HG03064 (cell line): ENCODE data around the gene ATP2A2.

ENCODE experiments used
- ATAC-seq: cut with Tn5 transposase; IDR thresholded peaks from one replicate; pipeline ENCODE4 v1.9.1; 2021; ENCODE audit warnings: low read depth; ENCODE audit not compliant: unreplicated experiment

Gene ATP2A2

DNA sequence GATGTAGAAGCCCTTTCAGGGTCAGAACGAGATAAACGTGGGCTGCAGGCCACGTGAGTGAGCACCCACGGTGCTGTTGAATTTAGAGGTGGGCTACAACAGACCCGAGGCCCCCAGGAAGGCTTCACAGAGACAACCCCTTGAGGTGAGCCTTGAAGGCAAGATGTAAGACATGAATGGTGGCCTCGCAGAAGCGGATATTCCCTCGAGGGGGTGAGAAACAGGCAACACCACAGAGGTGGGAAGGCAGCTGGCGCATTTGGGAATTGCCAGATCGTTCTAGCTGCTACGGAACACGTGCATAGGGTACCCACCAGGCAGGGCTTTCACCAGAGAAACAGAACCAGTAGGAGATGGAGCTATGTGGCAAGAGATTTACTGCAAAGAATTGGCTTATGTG is 22.6 kb upstream of the ATP2A2 start:
- no peak for ATAC-seq

- no peak for ATAC-seq
Observed at GRCh38 chr12:110262442-110263388, 18.3 kb upstream of the ATP2A2 start.

DNA sequence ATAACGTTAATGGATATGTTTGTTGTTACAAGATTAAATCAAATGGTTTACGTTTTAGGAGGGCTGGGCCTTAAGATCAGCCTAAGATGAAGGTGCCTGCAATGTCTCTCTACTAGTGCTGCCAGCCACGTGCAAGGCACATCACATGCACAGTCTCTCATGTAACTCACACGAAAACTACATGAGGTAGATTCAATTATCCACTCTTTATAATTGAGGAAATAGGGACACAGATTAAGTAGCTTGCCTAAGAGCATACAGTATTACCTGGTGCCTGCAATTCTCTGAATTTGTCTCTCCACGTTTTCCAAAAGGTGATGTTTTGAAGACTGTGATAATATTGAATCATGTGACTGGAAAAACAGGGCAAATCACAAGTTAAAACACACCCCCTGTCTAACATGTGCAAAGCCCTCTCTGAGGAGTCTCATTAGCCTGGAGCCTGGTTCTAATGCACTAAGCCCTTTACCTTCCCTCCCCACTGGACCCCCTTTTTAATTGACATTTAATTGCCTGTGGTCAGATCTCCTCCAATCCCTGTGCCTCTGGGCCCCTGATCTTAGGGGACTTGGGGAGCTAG is 14.6 kb upstream of the ATP2A2 start:
- ATAC-seq, result no peak

DNA sequence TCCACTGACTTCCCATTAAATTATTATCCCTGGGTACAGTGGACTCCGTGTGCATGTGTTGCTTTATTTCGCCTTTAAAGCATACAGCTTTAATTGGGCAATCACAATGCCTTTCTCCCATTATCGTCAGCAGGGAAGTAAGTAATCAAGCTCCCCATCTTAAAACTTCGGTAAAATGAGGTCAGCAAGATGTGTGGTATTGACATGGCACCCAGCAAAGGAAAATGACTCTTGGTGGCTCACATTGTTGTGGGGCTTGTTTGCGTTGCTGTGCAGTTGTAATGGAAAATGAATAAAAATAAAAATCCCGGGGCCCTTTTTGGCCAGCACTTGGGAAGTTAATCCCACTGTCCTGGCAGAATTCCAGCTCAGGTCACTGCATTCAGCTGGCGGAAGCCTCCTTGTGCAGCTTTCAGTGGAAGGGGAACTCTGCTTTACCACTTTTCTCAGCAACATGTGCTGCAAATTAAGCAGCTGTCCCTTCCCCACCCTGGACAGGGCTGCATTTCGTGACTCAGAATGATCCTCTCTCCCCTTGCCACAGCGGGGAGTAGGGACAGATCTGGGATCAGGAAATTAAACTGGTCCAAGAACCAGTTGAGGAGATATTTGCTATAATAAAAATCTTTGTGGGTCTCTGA is 13.9 kb upstream of the ATP2A2 start:
- no peak for ATAC-seq

DNA sequence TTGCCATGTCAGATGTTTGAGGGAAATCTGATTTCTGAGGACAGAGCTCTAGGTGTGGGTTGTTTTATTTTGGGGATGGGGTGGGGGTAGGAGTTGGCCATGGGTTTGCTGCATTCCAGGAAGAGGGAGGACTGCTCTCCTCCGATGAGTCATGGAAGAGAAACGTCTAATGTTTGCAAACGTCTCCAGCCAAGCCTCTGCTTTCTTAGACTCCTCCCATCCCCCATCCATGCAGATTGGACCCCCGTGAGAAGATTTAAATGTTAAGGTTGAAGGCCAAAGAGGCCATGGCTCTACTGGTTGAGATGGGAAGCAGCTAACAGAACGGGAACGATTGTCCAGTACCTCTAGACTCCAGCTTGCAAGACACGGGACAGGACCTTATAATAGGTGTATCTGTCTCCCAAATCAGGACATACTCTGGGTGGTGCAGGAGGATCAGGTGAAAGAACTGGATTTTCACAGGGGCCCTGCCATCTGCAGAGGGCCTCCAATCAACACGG is 11.4 kb upstream of the ATP2A2 start:
- no peak for ATAC-seq

GRCh38 chr12:110270125-110270962 is 10.7 kb upstream of the ATP2A2 start:
- no peak for ATAC-seq

- ATAC-seq, result no peak
Observed at GRCh38 chr12:110271015-110271414, 10.0 kb upstream of the ATP2A2 start.

DNA sequence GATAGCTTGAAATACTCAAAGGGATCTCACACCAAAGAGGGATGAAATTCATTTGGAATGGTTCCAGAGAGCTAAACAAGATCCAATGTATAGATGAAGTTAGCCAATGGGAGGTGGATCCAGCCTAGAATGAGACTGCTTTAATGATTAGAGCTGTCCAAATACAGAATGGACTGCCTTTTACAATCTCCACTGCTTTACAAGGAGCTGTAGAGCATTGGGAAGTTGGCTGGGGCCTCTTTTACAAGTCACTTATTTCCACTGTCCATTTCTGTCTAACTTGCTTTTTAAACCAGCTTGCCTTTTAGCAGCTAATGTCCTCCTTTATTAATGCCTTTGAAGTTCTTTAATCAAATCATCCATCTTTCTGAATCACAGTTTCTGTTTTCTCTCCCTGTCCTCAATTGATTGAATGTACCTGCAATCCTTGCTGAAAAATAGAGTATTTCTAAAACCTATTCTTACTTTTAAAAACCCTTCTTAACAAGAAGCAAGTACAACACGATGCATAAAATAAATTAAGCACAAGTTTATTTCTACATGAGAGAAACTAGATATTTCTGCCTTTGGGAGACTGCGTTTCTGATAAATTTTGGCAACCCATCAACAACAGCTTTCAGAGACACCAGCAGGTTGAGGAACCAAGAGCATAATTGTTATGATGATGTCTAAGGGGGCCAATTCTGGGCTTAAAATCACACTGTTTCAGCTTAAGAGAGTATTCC is 3.4 kb upstream of the ATP2A2 start:
- no peak for ATAC-seq

- no peak for ATAC-seq
Observed at GRCh38 chr12:110278255-110278536, 2.9 kb upstream of the ATP2A2 start.

DNA sequence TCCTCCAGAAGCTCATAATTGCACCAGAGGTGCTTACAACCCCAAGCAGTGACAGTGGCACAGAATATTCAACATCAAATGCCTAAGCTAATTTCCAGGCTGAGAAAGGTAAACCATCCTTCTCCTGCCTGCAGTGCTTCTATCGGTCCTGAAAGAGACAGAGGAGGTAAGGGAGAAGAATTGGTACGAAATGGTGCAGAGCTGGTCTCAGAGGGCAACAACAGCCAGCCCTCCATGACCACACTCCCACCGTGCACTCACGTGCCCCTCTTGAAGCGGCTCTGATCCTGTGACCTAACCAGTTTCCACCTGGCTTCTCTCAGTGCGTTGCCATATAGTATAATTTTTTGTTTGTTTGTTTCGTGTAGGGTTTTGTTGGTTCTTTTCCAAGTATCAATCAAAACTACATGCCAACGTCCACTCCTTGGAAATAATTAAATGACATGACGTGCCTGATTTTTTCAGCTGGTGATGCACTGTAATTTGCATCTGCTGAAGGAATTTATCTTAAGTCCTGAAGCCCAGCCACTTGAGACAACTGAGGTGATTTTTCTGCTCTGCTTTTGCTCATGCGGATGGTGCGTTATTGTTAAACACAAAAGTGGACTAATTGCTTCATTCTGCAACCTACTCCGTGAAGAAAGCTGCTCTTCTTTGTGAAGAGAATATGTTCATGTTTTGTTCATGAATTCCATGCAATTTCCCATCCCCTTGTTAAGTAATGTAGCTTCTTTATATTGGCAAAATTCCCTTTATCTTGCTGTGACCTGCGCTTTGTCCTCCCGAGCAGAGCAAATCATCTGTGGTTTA is 1.3 kb upstream of the ATP2A2 start:
- no peak for ATAC-seq

DNA sequence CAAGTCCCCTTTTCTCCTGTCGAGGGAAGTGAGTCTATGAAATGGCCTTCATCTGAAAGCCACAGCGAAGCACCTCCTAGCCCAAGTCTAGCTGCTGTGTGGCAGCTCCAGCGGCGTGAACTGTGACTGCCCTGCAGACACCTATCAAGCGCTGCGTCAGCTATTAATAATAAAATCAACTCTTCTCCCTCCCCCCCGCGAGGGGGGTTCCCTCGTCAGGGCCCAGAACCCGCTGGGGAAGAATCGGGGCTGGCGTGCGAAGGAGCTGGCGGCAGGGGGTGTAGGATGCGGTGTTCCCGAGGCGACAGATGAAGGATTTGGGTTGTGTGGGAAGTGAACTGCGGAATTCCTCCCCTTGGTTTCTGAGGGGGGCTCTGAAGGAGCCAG is 662 bp upstream of the ATP2A2 start:
- peak; percentile 0 for ATAC-seq

DNA sequence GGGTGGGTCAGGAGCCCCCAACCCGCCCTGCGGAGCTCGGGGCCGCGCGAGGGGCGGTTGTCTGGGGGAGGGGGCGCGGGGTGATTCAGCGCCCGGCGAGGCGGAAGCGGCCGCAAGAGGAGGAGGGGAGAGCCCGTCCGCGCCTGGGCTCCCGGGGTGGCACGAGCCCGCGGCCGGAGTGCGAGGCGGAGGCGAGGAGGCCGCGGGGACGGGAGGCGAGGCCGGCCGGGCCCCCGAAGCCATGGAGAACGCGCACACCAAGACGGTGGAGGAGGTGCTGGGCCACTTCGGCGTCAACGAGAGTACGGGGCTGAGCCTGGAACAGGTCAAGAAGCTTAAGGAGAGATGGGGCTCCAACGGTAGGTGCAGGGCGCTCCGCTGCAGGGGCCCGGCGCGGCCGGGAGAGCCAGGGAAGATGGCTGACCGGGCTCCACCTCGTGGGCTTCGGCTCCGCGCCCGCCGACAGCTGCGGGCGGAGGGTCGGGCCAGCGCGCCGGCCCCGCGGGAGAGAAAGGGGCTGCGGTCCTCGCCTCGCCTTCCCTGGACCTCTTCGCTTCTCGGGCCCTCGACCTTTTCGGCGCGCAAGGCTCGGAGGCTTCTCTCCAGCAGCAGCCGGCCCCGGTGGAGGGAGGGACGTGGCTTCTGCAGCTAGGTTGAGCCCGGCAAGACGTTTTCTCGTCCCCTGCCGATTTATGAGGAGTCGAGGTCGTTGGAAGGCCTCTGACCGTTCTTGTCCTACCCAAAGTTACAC is 677 bp downstream of the ATP2A2 start:
- ATAC-seq, result peak; percentile 35

- no peak for ATAC-seq
Observed at GRCh38 chr12:110282300-110282860, 1.3 kb downstream of the ATP2A2 start.

GRCh38 chr12:110282956-110283817 is 2.1 kb downstream of the ATP2A2 start:
- ATAC-seq, result no peak

DNA sequence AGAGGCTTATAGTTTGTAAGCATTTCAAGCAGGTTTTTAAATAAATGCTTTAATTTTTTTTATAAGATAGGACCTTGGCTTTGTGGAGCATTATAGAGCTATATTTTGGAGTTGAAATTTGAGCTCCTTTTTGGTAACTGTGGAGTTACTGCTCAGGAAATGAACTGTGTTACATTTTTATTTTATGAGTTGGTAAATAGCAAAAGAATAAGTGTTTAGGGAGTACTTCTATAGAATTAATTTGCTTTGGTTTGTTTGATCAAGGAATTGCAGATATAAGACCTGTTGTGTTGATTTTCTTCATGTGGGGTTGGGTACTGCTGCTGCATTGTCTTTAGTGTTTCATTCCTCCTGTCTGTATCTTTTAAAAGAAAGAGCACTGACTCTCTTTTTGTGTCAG is 3.5 kb downstream of the ATP2A2 start:
- no peak for ATAC-seq

DNA sequence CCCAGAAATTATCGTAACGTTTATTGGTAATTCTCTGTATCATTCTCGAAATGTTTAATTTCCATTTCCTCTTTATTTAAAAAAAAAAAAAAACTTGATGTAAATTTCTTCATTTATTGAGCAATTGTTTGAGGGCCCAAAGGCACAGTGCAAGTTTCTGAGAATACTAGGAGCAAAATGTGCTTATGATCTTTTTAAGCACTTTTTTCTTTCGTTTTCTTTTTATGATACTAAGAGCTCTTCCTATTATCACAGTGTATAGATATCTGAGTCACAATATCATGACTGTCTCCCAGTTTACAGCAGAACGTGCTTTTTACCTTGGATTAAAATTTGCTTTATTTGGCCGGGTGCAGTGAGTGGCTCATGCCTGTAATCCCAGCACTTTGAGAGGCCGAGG is 5.6 kb downstream of the ATP2A2 start:
- no peak for ATAC-seq

DNA sequence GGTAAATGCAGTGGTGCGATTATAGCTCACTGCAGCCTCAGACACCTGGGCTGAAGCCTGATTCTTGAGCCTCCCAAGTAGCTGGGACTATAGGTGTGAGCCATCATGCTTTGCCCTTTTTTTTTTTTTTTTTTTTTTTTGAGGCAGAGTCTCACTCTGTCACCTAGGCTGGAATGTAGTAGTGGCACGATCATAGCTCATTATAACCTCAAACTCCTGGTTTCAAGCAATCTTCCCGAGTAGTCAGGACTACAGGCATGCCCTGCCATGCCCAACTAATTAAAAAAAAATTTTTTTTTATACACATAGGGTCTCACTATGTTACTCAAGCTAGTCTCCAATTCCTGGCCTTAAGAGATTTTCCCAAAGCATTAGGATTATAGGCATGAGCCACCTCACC is 6.9 kb downstream of the ATP2A2 start:
- no peak for ATAC-seq
